ENCODE data around the gene TPP2.

Gene TPP2

DNA sequence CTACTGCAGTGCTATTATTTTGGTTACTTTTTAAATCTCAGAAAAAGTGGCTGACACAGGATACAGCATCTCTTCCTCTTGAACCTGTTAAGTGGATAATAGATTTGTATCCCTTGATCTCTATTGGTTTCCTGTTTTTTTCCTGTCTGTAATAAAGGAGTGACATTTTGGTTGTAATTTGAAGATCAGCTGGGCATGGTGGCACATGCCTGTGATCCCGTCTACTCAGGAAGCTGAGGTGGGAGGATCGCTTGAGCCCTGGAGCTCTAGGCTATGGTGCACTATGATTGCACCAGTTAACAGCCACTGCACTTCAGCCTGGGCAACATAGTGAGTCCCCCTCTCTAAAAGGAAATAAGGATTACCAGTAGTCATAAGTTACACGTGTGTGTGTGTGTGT is 51.3 kb downstream of the TPP2 start:
- H2BK5ac ChIP-seq (ENCODE audit: low read length): no peak overlapping the region
- no peak overlapping the region for H3K4ac ChIP-seq (ENCODE audit: low read depth, low read length)
- WGBS (ENCODE audit: extremely low coverage, insufficient coverage, low lambda C conversion rate): no CpG with 5 or more reads among the region's 3 CpGs
- H2BK15ac ChIP-seq (replicated peaks; ENCODE audit: low read depth): no peak overlapping the region
- H2AK5ac ChIP-seq (ENCODE audit: low read length): no peak overlapping the region
- no peak overlapping the region for H3K4me3 ChIP-seq (ENCODE audit: low read length)
- H2BK120ac ChIP-seq (ENCODE audit: low read depth, low read length): no peak overlapping the region
- H3K79me1 ChIP-seq (ENCODE audit: low read length): no peaks in the 10 kb centered on the region
- H3K9ac ChIP-seq (ENCODE audit: low read length): no peak overlapping the region
- H4K5ac ChIP-seq (ENCODE audit: low read length): no peak overlapping the region
- no peak overlapping the region for H3K23ac ChIP-seq (ENCODE audit: low read length)
- no peak for DNase-seq
- no peak overlapping the region for H3K4me2 ChIP-seq (ENCODE audit: low read length)
- H3K4me1 ChIP-seq (ENCODE audit: control insufficient read depth, low read depth, low read length): no peaks in the 10 kb centered on the region
- no peak overlapping the region for H3K27ac ChIP-seq (ENCODE audit: low read depth, low read length)
- no peaks in the 10 kb centered on the region for H3K79me2 ChIP-seq (ENCODE audit: control insufficient read depth, insufficient read depth, low read length)
- H3K27me3 ChIP-seq (ENCODE audit: insufficient read depth, low read length, poor library complexity): no peaks in the 10 kb centered on the region
- H4K8ac ChIP-seq (ENCODE audit: low read depth, low read length): no peak overlapping the region
- peaks cover 7% of the 10 kb centered on the region for H3K36me3 ChIP-seq (ENCODE audit: control insufficient read depth, insufficient read depth, low read length)
- no peak overlapping the region for H3K56ac ChIP-seq (ENCODE audit: low read length)
- no peak overlapping the region for H3K18ac ChIP-seq (ENCODE audit: low read length)

DNA sequence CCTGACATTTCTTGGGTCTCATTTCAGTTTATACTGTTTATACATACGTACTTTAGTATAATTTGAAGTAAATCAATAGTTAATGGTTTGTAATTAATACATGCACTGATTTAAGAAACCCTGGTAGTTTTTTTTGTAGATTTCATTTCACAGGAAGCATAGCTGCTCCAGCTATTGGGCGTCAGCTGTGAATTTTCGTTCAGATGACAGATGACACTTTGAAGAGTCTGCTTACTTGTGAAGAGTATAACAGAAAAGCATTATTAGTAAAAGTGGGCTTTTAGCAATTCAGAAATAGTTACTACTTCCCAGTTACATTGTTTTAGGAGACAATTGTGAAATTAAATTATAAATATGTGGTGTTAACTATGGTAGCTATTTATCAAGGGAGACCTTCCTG is 53.7 kb downstream of the TPP2 start:
- Histone ChIP-seq H3K18ac (ENCODE audit: low read length) (no peak overlapping the region), H3K56ac (ENCODE audit: low read length) (no peak overlapping the region), H2AK5ac (ENCODE audit: low read length) (no peak overlapping the region), H2BK5ac (ENCODE audit: low read length) (no peak overlapping the region), H3K27me3 (ENCODE audit: insufficient read depth, low read length, poor library complexity) (no peaks in the 10 kb centered on the region), H2BK15ac (replicated peaks; ENCODE audit: low read depth) (no peak overlapping the region), H3K36me3 (ENCODE audit: control insufficient read depth, insufficient read depth, low read length) (peaks cover 5% of the 10 kb centered on the region), H4K8ac (ENCODE audit: low read depth, low read length) (no peak overlapping the region), H3K27ac (ENCODE audit: low read depth, low read length) (no peak overlapping the region), H3K79me1 (ENCODE audit: low read length) (no peaks in the 10 kb centered on the region), H3K79me2 (ENCODE audit: control insufficient read depth, insufficient read depth, low read length) (no peaks in the 10 kb centered on the region), H4K5ac (ENCODE audit: low read length) (no peak overlapping the region), H3K4me1 (ENCODE audit: control insufficient read depth, low read depth, low read length) (no peaks in the 10 kb centered on the region), H3K9ac (ENCODE audit: low read length) (no peak overlapping the region), H3K4me2 (ENCODE audit: low read length) (no peak overlapping the region), H3K4me3 (ENCODE audit: low read length) (no peak overlapping the region), H3K4ac (ENCODE audit: low read depth, low read length) (no peak overlapping the region), H3K23ac (ENCODE audit: low read length) (no peak overlapping the region), H2BK120ac (ENCODE audit: low read depth, low read length) (no peak overlapping the region)
- no peak for DNase-seq
- no CpG with 5 or more reads among the region's 3 CpGs for WGBS (ENCODE audit: extremely low coverage, insufficient coverage, low lambda C conversion rate)

DNA sequence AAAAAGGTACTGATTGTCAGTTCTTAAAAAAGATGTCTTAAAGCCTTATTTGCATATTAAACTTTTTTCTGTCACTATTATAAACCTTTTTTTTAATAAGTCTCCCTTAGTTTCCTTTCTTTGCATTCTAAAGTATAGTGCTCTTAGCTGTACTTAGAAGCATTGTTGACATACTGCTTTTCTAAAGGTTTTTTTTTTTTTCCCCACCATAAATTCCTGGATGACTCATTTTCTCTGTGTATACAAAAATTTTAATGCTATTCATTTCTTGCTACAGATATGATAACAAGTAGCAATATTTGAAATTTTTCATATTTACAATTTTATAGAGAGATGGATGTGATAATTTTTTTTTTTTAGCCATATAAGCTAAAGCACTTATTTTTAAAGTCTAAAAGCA is 54.6 kb downstream of the TPP2 start:
- Histone ChIP-seq H3K23ac (ENCODE audit: low read length) (no peak overlapping the region), H3K79me1 (ENCODE audit: low read length) (no peaks in the 10 kb centered on the region), H4K5ac (ENCODE audit: low read length) (no peak overlapping the region), H2BK5ac (ENCODE audit: low read length) (no peak overlapping the region), H3K4me3 (ENCODE audit: low read length) (no peak overlapping the region), H3K36me3 (ENCODE audit: control insufficient read depth, insufficient read depth, low read length) (peaks cover 7% of the 10 kb centered on the region), H4K8ac (ENCODE audit: low read depth, low read length) (no peak overlapping the region), H3K4ac (ENCODE audit: low read depth, low read length) (no peak overlapping the region), H3K4me2 (ENCODE audit: low read length) (no peak overlapping the region), H3K9ac (ENCODE audit: low read length) (no peak overlapping the region), H3K27me3 (ENCODE audit: insufficient read depth, low read length, poor library complexity) (no peaks in the 10 kb centered on the region), H2BK120ac (ENCODE audit: low read depth, low read length) (no peak overlapping the region), H3K4me1 (ENCODE audit: control insufficient read depth, low read depth, low read length) (no peaks in the 10 kb centered on the region), H2AK5ac (ENCODE audit: low read length) (no peak overlapping the region), H3K18ac (ENCODE audit: low read length) (no peak overlapping the region), H3K56ac (ENCODE audit: low read length) (no peak overlapping the region), H2BK15ac (replicated peaks; ENCODE audit: low read depth) (no peak overlapping the region), H3K79me2 (ENCODE audit: control insufficient read depth, insufficient read depth, low read length) (no peaks in the 10 kb centered on the region), H3K27ac (ENCODE audit: low read depth, low read length) (no peak overlapping the region)
- DNase-seq: no peak

DNA sequence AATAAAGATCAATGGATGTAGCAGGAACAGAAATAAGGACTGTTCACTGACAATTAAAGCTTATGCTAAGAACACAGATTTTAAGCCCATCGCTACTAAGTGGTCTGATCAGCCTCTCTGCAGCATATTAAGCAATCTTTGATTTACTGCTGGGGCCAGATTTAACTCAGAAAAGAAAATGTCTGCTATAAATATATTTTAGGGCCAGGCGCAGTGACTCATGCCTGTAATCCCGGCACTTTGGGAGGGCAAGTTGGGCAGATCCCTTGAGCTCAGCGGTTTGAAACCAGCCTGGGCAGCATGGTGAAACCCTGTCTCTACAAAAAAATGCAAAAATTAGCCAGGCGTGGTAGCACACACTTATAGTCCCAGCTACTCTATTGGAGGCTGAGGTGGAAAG is 55.1 kb downstream of the TPP2 start:
- Histone ChIP-seq H3K9ac (ENCODE audit: low read length) (no peak overlapping the region), H3K23ac (ENCODE audit: low read length) (no peak overlapping the region), H3K36me3 (ENCODE audit: control insufficient read depth, insufficient read depth, low read length) (peaks cover 7% of the 10 kb centered on the region), H4K5ac (ENCODE audit: low read length) (no peak overlapping the region), H3K4me1 (ENCODE audit: control insufficient read depth, low read depth, low read length) (no peaks in the 10 kb centered on the region), H3K79me2 (ENCODE audit: control insufficient read depth, insufficient read depth, low read length) (no peaks in the 10 kb centered on the region), H4K8ac (ENCODE audit: low read depth, low read length) (no peak overlapping the region), H3K27ac (ENCODE audit: low read depth, low read length) (no peak overlapping the region), H2BK120ac (ENCODE audit: low read depth, low read length) (no peak overlapping the region), H3K4me3 (ENCODE audit: low read length) (no peak overlapping the region), H3K18ac (ENCODE audit: low read length) (no peak overlapping the region), H2BK5ac (ENCODE audit: low read length) (no peak overlapping the region), H3K56ac (ENCODE audit: low read length) (no peak overlapping the region), H2BK15ac (replicated peaks; ENCODE audit: low read depth) (no peak overlapping the region), H3K4ac (ENCODE audit: low read depth, low read length) (no peak overlapping the region), H2AK5ac (ENCODE audit: low read length) (no peak overlapping the region), H3K27me3 (ENCODE audit: insufficient read depth, low read length, poor library complexity) (no peaks in the 10 kb centered on the region), H3K79me1 (ENCODE audit: low read length) (no peaks in the 10 kb centered on the region), H3K4me2 (ENCODE audit: low read length) (no peak overlapping the region)
- no CpG with 5 or more reads among the region's 5 CpGs for WGBS (ENCODE audit: extremely low coverage, insufficient coverage, low lambda C conversion rate)
- DNase-seq: no peak

DNA sequence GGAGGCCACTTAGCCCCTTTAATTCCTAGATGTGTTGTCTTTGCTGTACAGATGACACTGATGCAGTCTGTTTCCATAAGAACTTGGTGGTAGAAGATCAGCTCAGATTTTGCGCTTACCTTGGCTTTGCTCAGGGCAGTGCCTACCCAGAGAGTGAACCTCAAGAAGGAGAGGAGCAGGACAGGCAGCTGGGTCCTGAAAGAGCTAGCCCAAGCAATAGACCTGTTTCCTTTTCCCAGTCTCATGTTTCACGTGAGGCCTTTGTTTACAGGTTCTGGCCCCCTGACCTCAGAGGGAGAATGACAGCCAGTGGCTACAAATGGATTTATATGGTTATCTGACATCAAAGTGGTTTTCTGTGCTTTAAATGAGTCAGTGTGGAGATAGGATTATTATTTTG is 58.0 kb downstream of the TPP2 start:
- H3K27ac ChIP-seq (ENCODE audit: low read depth, low read length): no peak overlapping the region
- no peaks in the 10 kb centered on the region for H3K79me1 ChIP-seq (ENCODE audit: low read length)
- H3K4ac ChIP-seq (ENCODE audit: low read depth, low read length): no peak overlapping the region
- H2BK15ac ChIP-seq (replicated peaks; ENCODE audit: low read depth): no peak overlapping the region
- no peak overlapping the region for H3K56ac ChIP-seq (ENCODE audit: low read length)
- no peak overlapping the region for H3K9ac ChIP-seq (ENCODE audit: low read length)
- H4K5ac ChIP-seq (ENCODE audit: low read length): no peak overlapping the region
- H3K36me3 ChIP-seq (ENCODE audit: control insufficient read depth, insufficient read depth, low read length): peaks cover 2% of the 10 kb centered on the region
- no peak overlapping the region for H3K4me3 ChIP-seq (ENCODE audit: low read length)
- no peaks in the 10 kb centered on the region for H3K27me3 ChIP-seq (ENCODE audit: insufficient read depth, low read length, poor library complexity)
- peak; percentile 11 for DNase-seq
- no peak overlapping the region for H2BK120ac ChIP-seq (ENCODE audit: low read depth, low read length)
- WGBS (ENCODE audit: extremely low coverage, insufficient coverage, low lambda C conversion rate): no CpG with 5 or more reads among the region's 2 CpGs
- H2BK5ac ChIP-seq (ENCODE audit: low read length): no peak overlapping the region
- H3K23ac ChIP-seq (ENCODE audit: low read length): no peak overlapping the region
- H3K18ac ChIP-seq (ENCODE audit: low read length): no peak overlapping the region
- H3K79me2 ChIP-seq (ENCODE audit: control insufficient read depth, insufficient read depth, low read length): no peaks in the 10 kb centered on the region
- H3K4me1 ChIP-seq (ENCODE audit: control insufficient read depth, low read depth, low read length): no peaks in the 10 kb centered on the region
- H2AK5ac ChIP-seq (ENCODE audit: low read length): no peak overlapping the region
- no peak overlapping the region for H3K4me2 ChIP-seq (ENCODE audit: low read length)
- no peak overlapping the region for H4K8ac ChIP-seq (ENCODE audit: low read depth, low read length)

DNA sequence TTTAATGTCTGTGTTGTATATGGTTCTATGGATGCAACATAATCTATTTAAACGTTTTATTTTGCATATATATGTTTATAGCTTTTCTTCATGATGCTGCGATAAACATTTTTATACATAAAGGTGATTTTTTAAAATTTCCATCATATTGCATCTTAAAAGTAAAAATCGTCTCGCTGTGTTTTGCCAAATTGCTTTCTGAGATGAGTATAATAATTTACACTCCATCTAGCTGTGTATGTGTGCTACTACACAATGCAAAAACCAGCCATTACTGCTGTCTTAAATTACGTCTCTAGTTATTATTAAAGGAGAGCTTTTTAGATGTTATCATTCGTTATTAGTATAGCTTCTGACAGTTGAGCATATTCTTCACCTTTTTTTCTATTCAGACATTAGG is 60.8 kb downstream of the TPP2 start:
- WGBS (ENCODE audit: extremely low coverage, insufficient coverage, low lambda C conversion rate): no CpG with 5 or more reads among the region's 6 CpGs
- H3K27ac ChIP-seq (ENCODE audit: low read depth, low read length): no peak overlapping the region
- no peak overlapping the region for H3K56ac ChIP-seq (ENCODE audit: low read length)
- no peak overlapping the region for H2BK120ac ChIP-seq (ENCODE audit: low read depth, low read length)
- H3K23ac ChIP-seq (ENCODE audit: low read length): no peak overlapping the region
- H3K79me2 ChIP-seq (ENCODE audit: control insufficient read depth, insufficient read depth, low read length): no peaks in the 10 kb centered on the region
- no peak overlapping the region for H3K9ac ChIP-seq (ENCODE audit: low read length)
- DNase-seq: no peak
- H3K4me3 ChIP-seq (ENCODE audit: low read length): no peak overlapping the region
- no peak overlapping the region for H2BK5ac ChIP-seq (ENCODE audit: low read length)
- no peak overlapping the region for H3K4me2 ChIP-seq (ENCODE audit: low read length)
- H3K36me3 ChIP-seq (ENCODE audit: control insufficient read depth, insufficient read depth, low read length): peaks cover 2% of the 10 kb centered on the region
- no peak overlapping the region for H3K18ac ChIP-seq (ENCODE audit: low read length)
- H2AK5ac ChIP-seq (ENCODE audit: low read length): no peak overlapping the region
- no peaks in the 10 kb centered on the region for H3K79me1 ChIP-seq (ENCODE audit: low read length)
- no peak overlapping the region for H4K5ac ChIP-seq (ENCODE audit: low read length)
- no peaks in the 10 kb centered on the region for H3K27me3 ChIP-seq (ENCODE audit: insufficient read depth, low read length, poor library complexity)
- no peaks in the 10 kb centered on the region for H3K4me1 ChIP-seq (ENCODE audit: control insufficient read depth, low read depth, low read length)
- H2BK15ac ChIP-seq (replicated peaks; ENCODE audit: low read depth): no peak overlapping the region
- no peak overlapping the region for H4K8ac ChIP-seq (ENCODE audit: low read depth, low read length)
- H3K4ac ChIP-seq (ENCODE audit: low read depth, low read length): no peak overlapping the region
